CD1c-positive myeloid dendritic cell (primary cell): ENCODE measurements around the gene EPS8L3.

ENCODE experiments used
- DNase-seq: peaks from one replicate; pipeline ENCODE4 v3.0.0-alpha.2; 2016; ENCODE audit errors: extremely low spot score

Gene EPS8L3

DNA sequence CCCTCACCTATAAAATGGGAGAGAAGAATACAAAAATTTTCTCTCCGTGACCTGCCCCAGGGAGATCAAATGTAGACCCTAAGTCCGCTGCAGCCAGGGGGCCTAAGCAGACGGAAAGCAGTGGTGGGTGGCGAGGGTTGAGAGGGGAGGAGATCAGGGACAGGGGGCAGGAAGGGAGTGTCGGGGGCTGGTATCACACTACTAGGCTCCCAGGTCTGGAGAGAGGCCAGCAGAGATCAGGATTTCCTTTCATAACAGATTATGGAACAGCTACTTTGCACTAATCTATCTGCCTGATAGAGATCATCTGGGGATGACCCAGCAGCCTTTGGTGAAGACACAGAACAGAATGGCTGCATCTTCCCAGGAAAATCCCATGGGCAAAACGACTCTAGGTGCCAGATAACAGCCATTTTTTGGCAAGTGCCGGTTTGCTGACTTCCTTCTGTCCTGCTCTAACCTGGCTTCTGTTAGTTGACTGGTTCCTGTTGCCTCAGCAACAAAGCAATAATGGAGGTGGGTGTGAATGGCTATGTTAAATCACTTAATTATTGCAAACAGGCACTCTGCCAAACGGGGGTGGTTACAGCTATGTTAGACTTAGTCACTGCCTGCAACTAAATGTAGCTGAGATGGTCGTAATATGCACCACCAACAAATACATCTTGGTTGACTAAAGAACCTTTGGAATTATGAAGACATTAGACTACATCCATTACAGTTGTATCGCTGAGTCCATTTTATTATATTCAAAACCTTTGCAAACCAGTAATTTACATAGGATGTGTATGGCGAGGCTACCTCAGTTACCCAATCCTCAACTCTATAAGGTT lies 30.0 kb upstream of the EPS8L3 start:
- peak; percentile 84 for DNase-seq

DNA sequence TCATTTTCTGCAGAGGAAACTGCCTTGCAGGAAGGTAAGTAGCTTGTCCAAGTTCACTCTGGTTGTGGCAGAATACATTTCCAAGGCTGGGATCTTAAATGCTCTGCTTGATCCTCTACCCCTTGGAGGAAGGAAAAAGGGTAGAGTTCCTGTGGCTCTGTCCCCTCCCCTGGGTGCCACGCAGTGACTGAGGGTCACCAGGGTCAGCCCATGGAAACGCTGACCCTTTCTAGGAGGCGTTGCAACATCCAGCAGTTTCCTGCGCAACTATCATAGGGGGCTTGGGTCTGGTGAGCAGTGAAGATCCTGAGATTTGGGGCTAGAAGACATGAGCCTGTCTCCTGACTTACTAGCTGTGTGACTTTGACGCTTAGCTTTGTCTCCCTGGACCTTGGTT lies 29.4 kb upstream of the EPS8L3 start:
- no peak for DNase-seq

DNA sequence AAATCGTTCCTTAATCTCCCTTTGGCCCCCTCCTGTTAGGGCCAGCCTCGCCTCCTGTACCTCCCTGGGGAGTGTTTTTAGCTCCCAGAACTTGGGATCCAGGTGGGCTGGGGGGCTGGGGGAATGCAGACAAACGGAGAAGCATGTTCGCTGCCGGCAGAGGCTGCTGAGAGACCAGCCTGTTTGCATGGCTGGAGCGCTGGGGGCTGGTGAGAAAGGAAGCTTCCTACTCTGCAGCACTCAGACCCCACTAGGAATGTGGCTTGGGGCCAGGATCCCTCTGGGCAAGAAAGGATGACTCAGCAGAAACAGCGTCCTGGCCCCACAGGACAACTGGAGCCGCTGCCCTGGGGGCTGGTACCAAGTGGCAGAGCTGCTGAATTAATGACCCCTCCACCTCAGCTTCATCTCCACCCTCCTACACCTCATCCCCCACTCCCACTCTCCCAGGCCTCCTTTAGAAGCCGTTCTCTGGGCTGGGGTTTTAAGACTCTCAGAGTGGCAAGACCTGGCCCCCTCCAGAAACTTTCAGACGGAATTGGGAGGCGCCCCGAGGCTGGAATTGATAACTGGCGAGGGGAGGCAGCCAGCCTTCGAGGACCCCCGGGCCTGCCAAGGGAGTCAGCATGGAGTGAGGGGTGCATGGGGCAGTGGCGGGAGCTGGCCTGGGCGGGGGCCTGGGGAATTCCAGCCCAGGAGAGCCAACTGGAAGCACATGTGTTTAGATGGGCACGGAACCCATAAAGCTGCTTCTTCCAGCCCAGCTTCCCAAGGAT lies 28.5 kb upstream of the EPS8L3 start:
- no peak for DNase-seq

DNA sequence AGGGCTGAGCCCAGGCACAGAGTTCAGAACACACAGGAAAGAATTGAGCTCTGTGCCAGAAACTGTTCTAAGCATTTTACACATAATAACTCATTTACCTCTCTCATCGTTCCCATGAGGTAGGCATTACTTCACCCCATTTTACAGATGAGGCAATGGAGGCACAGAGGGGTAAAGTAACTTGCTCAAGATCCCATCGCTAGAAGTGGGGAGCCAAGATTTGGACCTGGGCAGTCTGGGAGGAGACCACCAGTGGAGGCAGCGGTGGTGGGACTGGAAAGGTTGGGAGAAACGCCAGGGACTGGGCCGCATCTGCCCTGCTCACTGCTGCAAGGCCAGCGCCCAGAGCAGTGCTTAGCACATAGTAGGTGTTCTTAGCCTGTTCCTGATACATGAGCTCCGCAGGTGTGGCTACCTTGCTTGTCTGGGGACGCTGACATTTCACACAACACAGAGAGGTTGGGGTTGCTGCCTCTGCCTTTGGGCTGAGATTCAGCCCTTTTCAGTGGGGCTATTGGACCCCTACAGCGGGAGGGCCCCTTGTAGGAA lies 27.8 kb upstream of the EPS8L3 start:
- DNase-seq: no peak

DNA sequence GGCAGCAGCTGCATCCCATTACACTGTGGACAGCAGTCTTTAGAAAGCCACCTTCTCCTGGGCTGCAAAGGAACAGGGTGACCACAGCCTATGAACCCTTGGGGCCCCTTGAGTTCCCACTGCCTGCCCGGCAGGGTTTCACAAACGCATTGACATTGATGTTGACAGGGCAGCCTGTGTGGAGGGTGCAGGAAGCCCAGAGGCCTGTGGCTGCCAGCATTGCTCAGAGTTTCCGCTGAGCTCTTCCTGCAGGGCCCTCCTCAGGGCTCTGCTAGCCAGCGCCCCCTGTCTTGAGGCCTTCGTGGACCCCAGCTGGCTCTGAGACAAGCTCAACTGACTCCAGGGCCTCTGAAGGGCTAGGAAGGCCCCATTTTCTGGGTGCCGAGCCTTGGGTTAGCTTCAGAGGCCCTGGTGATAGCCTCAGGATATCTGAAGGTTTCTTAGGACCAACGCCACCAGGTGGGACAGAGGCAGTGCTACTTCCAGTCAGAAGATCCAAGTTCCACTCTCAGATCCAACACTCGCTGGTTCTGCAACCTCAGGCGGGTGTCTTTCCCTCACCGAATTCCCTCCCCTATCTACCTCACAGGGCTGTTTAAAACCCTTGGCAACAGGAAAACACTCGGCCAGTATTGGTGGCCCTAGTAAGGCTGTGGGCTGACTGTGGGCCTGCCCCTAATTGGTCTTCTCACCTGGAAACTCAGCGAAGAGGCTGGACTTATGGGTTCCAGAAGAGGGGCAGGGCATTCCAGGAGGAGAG lies 27.2 kb upstream of the EPS8L3 start:
- peak; percentile 70 for DNase-seq

DNA sequence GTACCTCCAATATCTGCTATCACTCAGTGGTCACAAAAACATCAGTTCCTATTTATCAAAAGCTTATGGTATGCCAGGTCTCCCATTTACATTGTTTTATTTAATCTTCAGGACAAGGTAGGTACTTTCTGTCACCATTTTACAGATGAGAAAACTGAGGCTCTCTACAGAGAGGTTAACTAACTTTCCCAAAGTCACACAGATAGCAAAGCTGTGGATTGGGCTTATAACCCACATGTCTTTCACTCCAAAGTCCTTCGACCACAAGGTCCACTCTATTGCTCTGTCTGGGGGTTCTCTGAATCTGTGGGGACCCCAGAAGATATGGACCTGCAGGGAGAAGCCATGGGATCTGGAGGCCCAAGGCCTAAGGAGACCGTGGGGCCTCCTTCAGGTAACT lies 26.6 kb upstream of the EPS8L3 start:
- no peak for DNase-seq

DNA sequence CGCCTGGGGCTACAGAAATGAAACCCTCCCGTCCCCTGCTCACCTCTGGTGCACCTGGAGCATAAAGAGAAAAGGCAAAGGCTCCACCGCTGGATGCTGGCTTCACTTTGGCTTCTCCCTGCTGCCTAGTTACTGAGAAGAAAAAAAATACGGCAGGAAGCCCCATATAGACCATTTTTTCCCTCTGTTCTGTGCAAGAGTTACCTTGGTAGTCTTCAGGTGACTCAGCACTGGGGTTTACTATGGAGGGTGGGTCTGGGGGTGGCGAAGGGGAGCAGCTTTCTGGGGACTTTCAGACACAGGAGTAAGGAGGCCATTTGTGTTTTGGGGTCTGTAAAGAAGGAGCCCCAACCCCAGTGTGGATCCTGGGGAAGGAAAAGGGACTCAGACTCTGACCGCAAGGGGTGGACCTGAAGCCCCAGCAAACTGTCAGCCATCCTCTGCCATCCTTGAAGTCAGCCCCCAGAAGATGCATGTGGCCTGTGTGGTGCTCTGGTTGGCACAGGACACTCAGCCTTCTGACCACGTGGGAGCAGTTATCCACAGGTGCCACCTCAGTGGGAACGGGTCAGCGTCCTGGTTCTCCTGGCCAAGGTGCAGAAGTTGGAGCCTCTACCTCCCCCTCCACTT lies 25.9 kb upstream of the EPS8L3 start:
- DNase-seq: no peak

DNA sequence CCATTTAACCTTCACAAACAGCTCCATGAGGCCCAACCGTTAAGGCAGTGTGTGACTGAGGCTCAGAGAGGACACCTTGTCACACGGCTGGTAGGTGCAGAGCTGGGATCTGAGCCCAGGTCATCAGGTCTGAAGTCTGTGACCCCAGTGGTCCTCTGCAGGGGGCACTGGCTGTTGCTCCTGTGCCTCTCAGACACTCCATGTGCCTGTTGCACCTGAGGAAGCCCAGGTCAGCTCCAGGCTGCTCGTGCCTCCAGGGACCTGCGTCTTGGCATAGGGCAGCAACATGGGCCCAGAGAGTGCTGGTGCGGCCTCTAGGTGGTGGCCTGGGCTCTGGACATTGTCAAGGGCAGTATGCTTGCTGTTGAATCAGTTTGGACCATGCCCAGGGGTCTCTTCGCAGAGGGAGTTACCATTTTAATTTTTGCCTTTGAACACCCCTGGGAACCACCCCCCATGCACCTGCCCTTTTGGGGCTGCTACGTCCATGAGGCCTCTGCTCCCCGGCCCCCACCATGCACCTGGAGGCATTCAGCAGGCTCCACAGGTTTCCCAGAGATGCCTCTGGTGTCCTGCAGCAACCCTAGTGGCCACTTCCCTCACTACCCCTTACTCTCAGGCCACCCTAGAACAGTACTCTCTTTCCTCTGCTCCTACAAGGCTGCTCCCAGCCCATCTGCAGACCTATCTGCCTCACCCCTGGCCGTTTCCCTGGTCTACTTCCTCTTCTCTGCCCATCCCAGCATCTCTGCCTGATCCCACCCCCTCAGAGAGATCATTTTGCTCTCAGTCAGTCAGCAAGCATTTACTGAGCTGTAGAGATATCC lies 25.2 kb upstream of the EPS8L3 start:
- DNase-seq: peak; percentile 52

DNA sequence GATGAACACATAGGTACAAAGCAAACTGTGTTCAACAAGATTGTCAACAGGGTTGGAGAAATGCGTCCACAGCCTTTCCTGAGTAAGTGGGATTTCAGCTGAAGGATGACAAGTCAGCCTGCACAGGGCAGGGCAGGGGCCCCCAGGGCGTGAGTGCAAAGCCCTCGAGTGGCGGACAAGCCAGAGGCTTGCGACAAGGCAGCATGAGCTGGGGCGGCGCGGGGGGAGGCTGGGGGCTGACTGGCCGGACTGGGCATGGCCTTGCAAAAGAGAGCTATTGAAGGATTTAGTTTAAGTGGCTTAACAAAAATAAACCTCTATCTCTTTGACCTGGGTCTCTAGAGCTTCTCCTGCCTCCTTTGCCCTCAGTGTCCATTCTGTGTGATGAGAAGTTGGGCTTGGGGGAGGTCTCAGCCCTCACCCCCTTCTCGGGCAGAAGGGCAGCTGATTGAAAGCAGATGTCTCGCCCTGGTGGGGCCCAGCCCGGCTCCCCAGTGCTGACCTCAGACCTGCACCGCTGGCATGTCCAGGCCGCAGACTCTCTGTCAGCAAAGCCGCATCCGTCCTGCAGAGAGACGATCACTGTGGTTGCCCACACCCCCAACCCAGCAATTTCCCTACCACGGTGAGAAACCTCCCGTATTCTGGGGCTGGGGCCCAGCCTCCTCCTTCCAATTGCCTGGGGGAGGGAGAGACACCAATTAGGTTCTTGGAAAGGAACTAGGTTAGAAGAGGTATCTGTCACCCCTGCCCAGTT lies 24.3 kb upstream of the EPS8L3 start:
- no peak for DNase-seq

DNA sequence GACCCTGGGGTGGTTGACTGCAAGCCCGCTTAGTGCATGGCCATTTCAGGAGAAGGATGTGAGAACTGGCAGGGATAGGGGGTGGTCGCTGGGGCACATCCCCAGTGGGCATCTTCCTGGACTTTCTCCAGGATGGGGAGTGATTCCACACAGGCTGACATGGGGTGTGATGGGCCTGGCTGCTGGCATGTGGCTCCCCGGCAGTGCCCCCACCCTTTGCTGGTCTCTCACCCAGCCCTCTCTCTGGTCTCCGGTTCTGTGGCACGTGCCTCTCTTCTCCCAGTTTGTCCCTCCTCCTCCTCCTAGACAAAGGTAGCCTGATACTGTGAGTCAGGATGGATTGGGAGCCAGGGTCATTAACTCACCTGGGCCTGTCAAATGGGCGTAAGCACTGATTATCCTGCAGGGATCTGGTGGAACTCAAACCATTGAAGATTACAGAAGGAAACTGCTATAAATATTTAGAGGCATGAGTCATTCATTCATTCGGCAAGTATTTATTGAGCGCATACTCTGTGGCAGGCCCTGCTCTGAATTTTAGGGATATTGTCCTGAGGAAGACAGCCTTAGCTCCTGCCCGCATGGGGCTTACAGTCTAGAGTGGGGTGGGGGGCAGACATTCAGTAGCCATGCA lies 23.6 kb upstream of the EPS8L3 start:
- DNase-seq: no peak

DNA sequence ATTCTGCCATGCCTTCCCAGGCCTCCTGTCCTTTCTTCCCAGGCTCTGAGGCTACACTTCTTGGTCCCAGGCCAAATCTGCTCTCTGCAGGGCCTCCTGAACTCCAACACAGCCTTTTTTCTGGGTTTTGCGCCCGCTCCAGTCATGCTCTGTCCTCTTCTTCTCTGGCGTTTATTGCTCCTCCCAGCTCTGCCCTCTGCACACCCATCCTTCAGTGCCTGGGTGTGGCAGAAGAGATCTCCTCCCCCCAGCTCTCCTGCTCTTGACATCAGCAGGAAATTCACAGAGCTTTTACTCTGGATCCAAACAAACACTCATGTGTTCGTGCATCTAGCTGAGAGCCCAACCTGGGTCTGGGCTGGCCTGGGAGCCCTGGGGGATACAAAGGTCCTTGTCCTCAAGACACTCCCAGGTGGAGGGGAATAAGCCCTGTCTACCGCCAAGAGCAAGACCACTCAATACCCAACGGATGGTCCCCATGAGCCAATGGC lies 22.9 kb upstream of the EPS8L3 start:
- no peak for DNase-seq

DNA sequence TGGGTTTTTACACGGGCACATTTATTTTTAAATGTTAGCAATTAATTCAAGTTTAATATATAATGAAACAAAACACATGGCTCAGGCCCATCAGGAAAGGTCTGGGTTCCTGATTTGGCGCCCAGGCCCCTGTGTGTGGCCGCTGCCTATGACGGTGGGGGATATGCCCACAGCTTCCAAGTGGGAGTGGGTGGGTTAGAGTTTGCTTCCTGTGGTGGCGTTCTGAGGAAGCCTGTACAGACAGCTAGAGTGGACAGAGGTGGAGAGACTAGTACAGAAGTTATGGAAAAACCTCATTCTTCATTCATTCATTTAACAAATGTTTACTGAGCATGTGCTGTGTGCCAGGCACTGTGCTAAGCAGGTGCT lies 22.4 kb upstream of the EPS8L3 start:
- peak; percentile 63 for DNase-seq

DNA sequence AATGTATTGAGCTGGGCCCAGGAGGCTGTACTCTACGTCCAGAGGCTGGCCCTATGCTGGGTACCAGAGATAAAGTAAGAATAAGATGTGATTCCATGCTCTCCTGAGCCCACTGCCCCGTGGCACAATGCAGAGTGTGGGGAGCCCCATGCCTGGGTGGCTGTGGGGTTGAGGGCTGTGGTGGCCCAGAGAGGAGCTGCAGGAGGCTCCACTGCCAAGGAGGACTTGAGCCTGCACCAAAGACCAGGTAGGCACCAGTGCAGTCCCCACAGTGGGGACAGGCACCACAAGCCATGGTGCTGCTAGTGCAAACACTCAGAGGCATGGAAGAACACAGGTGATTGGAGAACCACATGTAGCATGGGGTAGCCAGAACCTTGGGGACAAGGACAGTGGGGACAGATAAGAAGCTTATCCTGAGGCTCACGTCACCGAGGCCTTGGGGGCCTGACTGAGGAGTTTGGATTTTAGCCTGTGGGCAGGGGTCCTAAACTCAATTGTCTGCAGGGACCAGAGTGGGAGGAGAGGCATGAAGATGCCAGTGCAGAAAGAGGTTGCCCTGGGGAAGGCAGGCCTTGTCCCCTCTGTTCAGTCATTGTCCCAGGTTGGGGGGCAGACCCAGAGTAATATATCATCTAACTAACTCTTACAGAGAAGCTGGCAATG lies 21.9 kb upstream of the EPS8L3 start:
- DNase-seq: no peak

DNA sequence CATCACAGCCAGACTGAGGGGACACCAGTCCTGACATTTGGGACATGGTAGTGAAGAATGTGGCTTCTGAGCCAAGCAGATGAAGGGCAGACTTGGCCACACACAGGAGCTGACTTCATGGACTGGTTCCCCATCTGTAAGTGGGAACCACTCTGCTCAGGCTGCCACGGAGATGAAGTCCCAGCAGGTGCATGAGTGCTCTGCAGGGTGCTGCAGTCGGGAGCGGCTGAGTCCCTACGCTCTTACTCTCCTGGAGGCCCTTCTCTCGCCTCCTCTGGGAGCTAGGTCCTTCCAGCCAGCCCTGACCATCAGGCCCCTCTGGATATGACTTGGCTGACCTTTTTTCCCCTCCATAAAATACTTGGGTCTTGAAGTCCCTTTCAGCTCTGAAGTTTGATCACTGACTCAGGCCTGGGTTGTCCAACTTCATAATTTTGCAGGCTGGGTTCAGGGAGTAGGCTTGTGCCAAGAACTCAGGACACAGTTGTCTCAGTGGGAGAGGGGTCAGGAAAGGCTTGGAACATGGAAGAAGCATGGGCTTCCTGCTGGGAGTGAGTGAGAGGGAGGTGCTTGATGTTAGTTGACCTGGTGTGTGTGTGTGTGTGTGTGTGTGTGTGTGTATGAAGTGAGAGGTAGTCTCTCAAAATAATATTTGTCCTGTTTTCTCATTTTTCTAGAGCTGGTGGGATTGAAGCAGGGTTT lies 21.0 kb upstream of the EPS8L3 start:
- DNase-seq: no peak

DNA sequence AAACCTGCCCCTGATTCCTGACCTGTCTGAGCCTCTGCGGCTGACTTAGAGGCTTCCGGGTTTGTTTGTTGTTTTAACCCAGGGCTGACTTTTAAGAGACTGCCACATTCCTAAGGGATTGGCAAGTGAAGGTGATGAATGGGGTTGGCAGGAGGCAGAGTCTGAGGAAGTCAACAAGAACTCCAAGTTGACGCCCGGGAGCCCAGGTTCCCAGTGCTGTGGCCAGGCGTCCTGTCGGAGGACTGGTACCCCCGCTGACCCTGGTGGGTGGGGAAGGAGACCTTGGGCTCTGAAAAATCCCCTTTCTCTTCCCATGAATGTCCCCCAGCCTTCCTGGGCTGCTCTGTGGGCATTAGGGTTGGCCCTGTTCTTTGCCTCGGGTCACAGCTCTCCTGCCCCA lies 19.7 kb upstream of the EPS8L3 start:
- no peak for DNase-seq

DNA sequence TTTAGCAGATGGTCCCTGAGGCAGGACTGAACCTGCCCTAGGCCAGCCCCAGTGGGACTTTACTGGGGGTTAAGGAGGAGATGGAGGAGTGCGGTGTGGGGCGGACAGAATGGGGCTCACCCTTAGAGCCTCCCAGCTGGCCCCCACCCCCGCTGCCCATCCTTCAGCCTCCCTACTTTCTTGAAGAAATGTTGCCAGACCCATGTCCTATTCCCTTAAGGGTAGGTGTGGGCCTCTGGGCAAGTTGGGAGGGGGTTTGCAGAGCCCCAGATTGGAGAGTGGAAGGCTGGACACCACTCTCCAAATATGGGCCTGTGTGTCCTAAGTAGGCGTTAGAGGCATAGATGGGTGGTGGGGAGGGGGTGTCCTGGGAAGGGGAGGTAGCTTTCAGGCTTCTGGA lies 19.2 kb upstream of the EPS8L3 start:
- no peak for DNase-seq

DNA sequence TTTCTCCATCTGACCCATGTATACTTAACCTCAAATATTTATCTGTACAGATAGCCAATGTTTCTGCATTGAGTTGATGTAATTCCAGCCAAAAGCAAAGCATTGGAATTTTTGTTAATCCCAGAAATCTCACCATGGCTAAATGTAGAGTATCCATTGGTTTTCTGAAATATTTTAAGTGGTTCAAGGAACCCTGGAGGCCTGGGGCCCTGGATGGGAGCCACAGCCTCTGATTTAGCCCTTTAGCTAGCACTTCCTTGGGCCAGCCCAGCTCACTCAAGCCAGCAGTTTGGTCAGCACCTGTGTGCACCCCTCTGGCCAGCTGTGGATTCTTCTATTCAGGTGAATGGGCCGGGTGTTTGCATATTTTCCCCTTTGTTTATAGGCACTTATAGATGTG lies 18.8 kb upstream of the EPS8L3 start:
- DNase-seq: no peak

DNA sequence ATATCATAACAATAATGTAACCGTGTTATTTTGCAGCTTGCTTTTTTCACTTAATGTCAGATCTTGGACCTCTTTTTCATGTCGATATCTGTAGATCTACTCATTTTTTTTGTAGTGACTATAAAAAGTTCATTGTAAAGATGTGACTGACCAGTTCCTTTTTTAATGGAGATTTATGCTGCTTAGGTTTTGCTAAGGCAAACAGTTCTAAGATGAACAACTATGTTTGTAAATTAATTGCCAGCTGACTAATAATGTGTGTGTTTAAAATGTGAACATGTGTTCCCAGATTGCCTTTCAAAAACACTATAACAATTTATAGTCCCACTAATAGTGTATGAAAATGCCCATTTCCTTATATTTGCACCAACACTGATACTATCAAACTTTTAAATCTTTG lies 18.1 kb upstream of the EPS8L3 start:
- no peak for DNase-seq
